NCI-H146 (cell line): ENCODE results near the gene SMURF1.

Source experiments
- DNase-seq: peaks from one replicate; lab custom pipeline; 2025; lab: John Stamatoyannopoulos, UW

Gene SMURF1

GRCh38 chr7:99141841-99142726, 1.8 kb downstream of the SMURF1 start:
- peak; percentile 23 for DNase-seq

- no peak for DNase-seq
These were observed 2.6 kb downstream of the SMURF1 start for GRCh38 chr7:99141334-99141733.

- no peak for DNase-seq
These were observed 3.1 kb downstream of the SMURF1 start for GRCh38 chr7:99140813-99141212.

- no peak for DNase-seq
These were observed 4.9 kb downstream of the SMURF1 start for GRCh38 chr7:99139036-99139435.

- no peak for DNase-seq
These were observed 6.3 kb downstream of the SMURF1 start for GRCh38 chr7:99137411-99138180.

- no peak for DNase-seq
These were observed 8.0 kb downstream of the SMURF1 start for GRCh38 chr7:99135938-99136337.

GRCh38 chr7:99133766-99134564, 9.9 kb downstream of the SMURF1 start:
- DNase-seq = no peak

- no peak for DNase-seq
These were observed 11.2 kb downstream of the SMURF1 start for GRCh38 chr7:99132595-99133321.

- no peak for DNase-seq
These were observed 12.6 kb downstream of the SMURF1 start for GRCh38 chr7:99131290-99131689.

GRCh38 chr7:99129536-99129935, 14.4 kb downstream of the SMURF1 start:
- DNase-seq = no peak

- DNase-seq = no peak
These were observed 14.9 kb downstream of the SMURF1 start for GRCh38 chr7:99129001-99129400.

GRCh38 chr7:99128076-99128950, 15.6 kb downstream of the SMURF1 start:
- no peak for DNase-seq

GRCh38 chr7:99127636-99128035, 16.3 kb downstream of the SMURF1 start:
- no peak for DNase-seq

GRCh38 chr7:99126921-99127553, 16.9 kb downstream of the SMURF1 start:
- no peak for DNase-seq

- peak; percentile 15 for DNase-seq
These were observed 18.4 kb downstream of the SMURF1 start for GRCh38 chr7:99125505-99125865.

GRCh38 chr7:99124751-99125504, 19.0 kb downstream of the SMURF1 start:
- no peak for DNase-seq

- no peak for DNase-seq
These were observed 19.7 kb downstream of the SMURF1 start for GRCh38 chr7:99124236-99124635.

- no peak for DNase-seq
These were observed 20.3 kb downstream of the SMURF1 start for GRCh38 chr7:99123571-99124033.

GRCh38 chr7:99122762-99123161, 21.1 kb downstream of the SMURF1 start:
- DNase-seq = no peak
